AG10803 (cell line): ENCODE measurements around the gene ZNF282.

ENCODE experiments used
- DNase-seq: peaks from one replicate; pipeline ENCODE4 v3.0.0; 2010; ENCODE audit warnings: low read depth
- H3K4me3 ChIP-seq: 2 replicates; pipeline ENCODE4 v1.5.1; 2011; ENCODE audit warnings: mild to moderate bottlenecking, low read length, control low read depth
- CTCF ChIP-seq: conservative IDR thresholded peaks from 2 replicates; pipeline ENCODE4 v1.5.1; 2011; ENCODE audit warnings: mild to moderate bottlenecking, low read length, control low read depth, inconsistent platforms

ZNF282 gene

GRCh38 chr7:149202831-149203231 is 7.5 kb downstream of the ZNF282 start:
- no peak for TF ChIP-seq CTCF
- H3K4me3 ChIP-seq = no peak overlapping the region
- DNase-seq = peak; percentile 43

- TF ChIP-seq CTCF = no peak
- no peak for DNase-seq
- H3K4me3 ChIP-seq = no peak overlapping the region
Measured at GRCh38 chr7:149205690-149206381, 10.5 kb downstream of the ZNF282 start.

- no peak for DNase-seq
Measured at GRCh38 chr7:149207324-149208035, 12.1 kb downstream of the ZNF282 start.

GRCh38 chr7:149209518-149210269 is 14.3 kb downstream of the ZNF282 start:
- no peak overlapping the region for H3K4me3 ChIP-seq
- TF ChIP-seq CTCF = peak; percentile 56
- DNase-seq = peak; percentile 29

More at GRCh38 chr7:149207324-149208035, 12.1 kb downstream of the ZNF282 start:
- TF ChIP-seq CTCF = no peak
- no peak overlapping the region for H3K4me3 ChIP-seq

GRCh38 chr7:149210551-149210950 is 15.2 kb downstream of the ZNF282 start:
- no peak for DNase-seq
- no peak for TF ChIP-seq CTCF
- no peak overlapping the region for H3K4me3 ChIP-seq

GRCh38 chr7:149214020-149214720 is 18.8 kb downstream of the ZNF282 start:
- no peak for DNase-seq
- TF ChIP-seq CTCF = no peak
- H3K4me3 ChIP-seq = no peak overlapping the region
